ENCODE results near the gene ROCK1. TPM values are rescaled to one million over a fixed set of nuclear protein-coding genes. Genes with fewer than 3 reads are reported as not detected.

ROCK1 gene
- total RNA-seq, 1 donor from 2014 or later, result 18.6 TPM

- no peak for DNase-seq (ENCODE audit: low read depth)
- no peak overlapping the region for H3K4me3 ChIP-seq (ENCODE audit: low read depth, low read length)
- TF ChIP-seq CTCF (conservative IDR thresholded peaks at IDR 0.05; ENCODE audit: low read depth, low read length), result no peak
Measured at GRCh38 chr18:21132398-21132918, 20.8 kb upstream of the ROCK1 start.

GRCh38 chr18:21131698-21132227, 20.1 kb upstream of the ROCK1 start:
- no peak for TF ChIP-seq CTCF (conservative IDR thresholded peaks at IDR 0.05; ENCODE audit: low read depth, low read length)
- H3K4me3 ChIP-seq (ENCODE audit: low read depth, low read length), result no peak overlapping the region
- no peak for DNase-seq (ENCODE audit: low read depth)

- no peak for TF ChIP-seq CTCF (conservative IDR thresholded peaks at IDR 0.05; ENCODE audit: low read depth, low read length)
- no peak for DNase-seq (ENCODE audit: low read depth)
- H3K4me3 ChIP-seq (ENCODE audit: low read depth, low read length), result no peak overlapping the region
Measured at GRCh38 chr18:21129566-21130216, 18.1 kb upstream of the ROCK1 start.

- TF ChIP-seq CTCF (conservative IDR thresholded peaks at IDR 0.05; ENCODE audit: low read depth, low read length), result no peak
- DNase-seq (ENCODE audit: low read depth), result no peak
- H3K4me3 ChIP-seq (ENCODE audit: low read depth, low read length), result no peak overlapping the region
Measured at GRCh38 chr18:21123290-21123926, 11.8 kb upstream of the ROCK1 start.

- TF ChIP-seq CTCF (conservative IDR thresholded peaks at IDR 0.05; ENCODE audit: low read depth, low read length), result no peak
- no peak overlapping the region for H3K4me3 ChIP-seq (ENCODE audit: low read depth, low read length)
- DNase-seq (ENCODE audit: low read depth), result no peak
Measured at GRCh38 chr18:21118806-21119205, 7.2 kb upstream of the ROCK1 start.

GRCh38 chr18:21117409-21118131, 6.0 kb upstream of the ROCK1 start:
- no peak overlapping the region for H3K4me3 ChIP-seq (ENCODE audit: low read depth, low read length)
- TF ChIP-seq CTCF (conservative IDR thresholded peaks at IDR 0.05; ENCODE audit: low read depth, low read length), result no peak
- DNase-seq (ENCODE audit: low read depth), result no peak
